GM12891 (cell line): ENCODE data around the gene ICA1.

Experiments used
- PAX5 ChIP-seq: IDR thresholded peaks from 2 replicates; pipeline ENCODE4 v1.6.1; 2011; ENCODE audit warnings: low read length, moderate library complexity, mild to moderate bottlenecking; ENCODE audit not compliant: insufficient read depth, severe bottlenecking
- POLR2A ChIP-seq: IDR thresholded peaks from 2 replicates; pipeline ENCODE4 v1.6.1; 2011; ENCODE audit warnings: low read depth, low read length, control low read depth
- POLR2AphosphoS5 ChIP-seq: IDR thresholded peaks from 2 replicates; pipeline ENCODE4 v1.6.1; 2011; ENCODE audit warnings: low read depth, low read length, control low read depth
- POU2F2 ChIP-seq: IDR thresholded peaks from 2 replicates; pipeline ENCODE4 v1.6.1; 2011; ENCODE audit warnings: low read depth, mild to moderate bottlenecking, control low read depth, low read length, moderate library complexity
- SPI1 ChIP-seq: IDR thresholded peaks from 2 replicates; pipeline ENCODE4 v1.6.1; 2011; ENCODE audit warnings: low read depth, low read length, control low read depth
- TAF1 ChIP-seq: IDR thresholded peaks from 2 replicates; pipeline ENCODE4 v1.6.1; 2011; ENCODE audit warnings: low read depth, low read length, control low read depth

DNA sequence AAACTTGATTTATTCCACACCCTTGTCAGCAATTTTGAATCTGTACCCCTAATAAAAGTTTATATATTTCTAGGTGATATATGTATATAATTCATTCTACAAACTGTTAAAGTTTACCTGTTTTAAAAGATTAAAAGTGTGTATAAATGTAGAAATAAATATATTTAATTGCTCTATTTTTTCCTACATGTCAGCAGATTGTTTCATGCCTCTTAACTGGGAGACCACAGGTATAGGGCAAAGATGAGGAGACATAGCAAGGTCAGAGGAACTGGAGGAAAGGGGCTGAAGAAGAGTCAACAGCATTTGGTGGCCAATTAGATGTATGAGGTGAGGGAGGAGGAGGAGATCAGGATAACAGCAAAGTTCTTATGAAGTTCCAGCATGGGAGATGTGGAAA, 183.5 kb downstream of the ICA1 start:
- TF ChIP-seq POLR2AphosphoS5: no peak
- no peak for TF ChIP-seq PAX5
- TF ChIP-seq POLR2A: no peak
- TF ChIP-seq SPI1: no peak
- no peak for TF ChIP-seq TAF1
- no peak for TF ChIP-seq POU2F2
